Measurements from ENCODE around the gene ADGRG6.
"Not testable (repeated sequence)": the region's sequence is repeated elsewhere in the genome, so short reads cannot be mapped to it uniquely, and the experiment has no call there.

The ADGRG6 gene

DNA sequence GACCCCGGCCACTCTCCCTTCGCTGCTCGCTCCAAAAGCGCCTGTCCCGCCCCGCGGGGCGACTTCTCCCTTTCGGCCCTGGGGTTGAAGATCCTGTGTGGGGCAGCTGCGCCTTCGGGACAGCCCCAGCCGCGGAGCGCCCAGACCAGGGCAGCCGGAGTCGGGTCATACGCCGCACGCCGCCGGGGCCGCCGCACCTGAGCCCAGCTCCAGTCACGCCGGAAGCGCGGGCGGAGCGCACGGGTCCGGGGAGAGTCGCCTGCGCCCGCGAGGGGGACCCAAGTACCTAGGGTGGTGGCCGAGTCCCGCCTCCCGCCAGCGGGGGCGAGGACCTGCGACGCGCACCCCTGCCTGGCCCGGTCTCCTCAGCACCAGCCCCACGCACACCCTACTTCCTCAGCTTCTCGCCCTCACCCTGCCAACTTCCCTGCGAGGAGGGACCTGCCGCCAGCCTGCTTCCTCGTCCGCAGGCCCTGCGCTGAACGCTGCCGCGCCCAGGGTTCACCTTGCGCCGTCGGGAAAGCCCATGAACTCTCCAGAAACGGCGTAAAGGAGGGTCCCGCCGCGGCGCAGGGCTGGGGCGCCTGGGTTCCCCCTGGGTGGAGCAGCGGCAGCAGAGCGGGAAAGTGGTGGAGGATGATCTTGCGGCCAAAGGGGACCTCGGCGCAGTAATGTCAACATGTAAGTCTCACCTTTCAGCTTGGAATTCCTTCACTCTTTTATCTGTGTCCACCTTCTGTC, at the start of gene ADGRG6:
Gene ADGRG6 (plus strand): TSS at position 357 of the 741 bp plus-strand sequence. CDS start 323 bp downstream, at position 680.
- peak; percentile 46 for DNase-seq

GRCh38 chr6:142254513-142254912, 47.3 kb upstream of the ADGRG6 start:
- no peak for DNase-seq

- DNase-seq, result no peak
Measured at GRCh38 chr6:142255785-142256184, 46.0 kb upstream of the ADGRG6 start.

GRCh38 chr6:142258305-142258704, 43.5 kb upstream of the ADGRG6 start:
- no peak for DNase-seq

DNA sequence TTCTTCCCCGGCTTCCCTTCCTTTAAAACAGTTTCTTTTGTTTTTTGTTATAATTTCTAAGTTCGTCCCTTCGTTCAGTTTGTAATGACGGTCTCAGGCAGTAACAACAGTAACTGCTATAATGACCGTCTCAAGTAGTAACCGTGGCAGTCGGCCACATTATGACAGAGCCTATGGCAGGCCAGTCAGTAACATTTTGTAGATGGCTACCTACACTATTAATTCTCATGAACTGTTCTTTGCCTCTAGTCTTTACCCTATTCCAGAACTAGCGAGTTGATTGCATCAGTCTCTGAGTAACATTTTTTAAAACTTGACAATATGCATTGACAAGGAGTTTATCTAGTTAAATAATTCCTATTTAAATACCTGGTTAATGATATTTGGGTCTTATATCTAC, 43.0 kb upstream of the ADGRG6 start:
- DNase-seq, result no peak

DNA sequence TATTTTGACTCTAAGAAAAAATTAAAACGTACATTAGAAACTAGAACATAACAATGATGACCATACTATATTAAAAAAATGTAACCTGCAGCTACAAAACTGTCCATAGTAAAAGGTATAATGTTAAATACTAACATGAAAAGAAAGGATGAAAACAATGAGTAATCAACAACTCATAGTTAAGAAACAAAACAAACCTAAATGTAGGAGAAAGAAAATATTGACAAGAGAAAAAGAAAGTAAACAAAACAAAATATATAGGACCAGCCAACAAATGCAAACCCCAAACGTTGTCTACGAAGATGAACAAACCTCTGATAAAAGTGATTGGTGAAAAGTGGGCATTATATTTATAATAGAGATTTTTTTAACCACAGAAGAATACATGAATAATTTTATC, 41.1 kb upstream of the ADGRG6 start:
- DNase-seq, result no peak

GRCh38 chr6:142262231-142262630, 39.6 kb upstream of the ADGRG6 start:
- DNase-seq, result no peak

DNA sequence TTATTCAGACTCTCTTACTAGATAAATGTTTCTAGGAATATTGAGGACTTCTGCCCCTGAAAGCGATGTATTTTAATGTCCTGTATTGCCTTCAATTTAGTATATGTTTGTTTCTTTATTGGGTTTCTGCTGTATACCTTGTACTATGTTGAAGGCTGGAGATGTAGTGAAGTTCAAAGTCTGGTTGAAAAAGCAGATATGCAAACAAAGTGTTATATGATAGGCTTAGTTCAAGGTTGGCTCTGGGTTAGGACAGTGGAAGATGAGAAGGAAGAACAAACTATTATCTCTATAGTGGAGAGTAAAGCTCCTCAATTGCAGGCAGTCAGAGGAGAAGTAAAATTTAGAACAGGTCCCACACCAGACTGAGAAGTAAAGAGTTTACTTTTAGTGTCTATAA, 36.3 kb upstream of the ADGRG6 start:
- DNase-seq, result no peak

DNA sequence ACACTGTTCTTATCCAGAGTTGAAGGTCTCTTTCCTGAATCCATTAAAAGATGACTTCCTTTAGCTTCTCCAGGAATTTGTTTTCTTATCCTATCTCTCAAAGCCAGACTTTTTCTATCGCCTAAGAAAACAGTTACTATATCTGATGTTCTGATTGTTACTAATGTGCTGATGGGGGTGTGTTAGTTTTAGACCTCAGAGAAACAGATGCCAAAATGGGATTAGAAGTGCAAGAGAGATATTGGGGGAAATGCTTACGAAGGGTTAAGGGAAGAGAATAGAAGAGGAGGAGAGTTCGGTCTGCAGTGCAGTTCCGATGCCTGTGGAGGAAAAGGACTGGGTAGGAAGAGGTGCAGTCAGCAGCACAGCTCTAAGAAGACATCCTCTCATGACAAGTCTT, 35.7 kb upstream of the ADGRG6 start:
- no peak for DNase-seq

DNA sequence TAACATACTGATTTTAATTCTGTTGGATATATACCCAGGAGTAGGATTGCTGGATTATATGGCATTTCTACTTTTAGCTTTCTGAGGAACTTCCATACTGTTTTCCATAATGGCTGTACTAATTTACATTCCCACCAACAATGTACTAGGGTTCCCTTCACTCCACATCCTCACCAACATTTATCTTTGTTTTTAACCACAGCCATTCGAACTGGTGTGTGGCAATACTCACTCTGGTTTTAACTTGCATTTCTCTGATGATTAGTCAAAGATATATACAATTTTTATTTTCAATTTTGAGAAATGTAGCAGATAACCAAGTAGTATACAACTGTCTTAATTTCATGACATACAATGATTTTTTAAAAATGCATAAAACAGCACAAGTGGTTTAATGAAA, 30.3 kb upstream of the ADGRG6 start:
- DNase-seq, result no peak

DNA sequence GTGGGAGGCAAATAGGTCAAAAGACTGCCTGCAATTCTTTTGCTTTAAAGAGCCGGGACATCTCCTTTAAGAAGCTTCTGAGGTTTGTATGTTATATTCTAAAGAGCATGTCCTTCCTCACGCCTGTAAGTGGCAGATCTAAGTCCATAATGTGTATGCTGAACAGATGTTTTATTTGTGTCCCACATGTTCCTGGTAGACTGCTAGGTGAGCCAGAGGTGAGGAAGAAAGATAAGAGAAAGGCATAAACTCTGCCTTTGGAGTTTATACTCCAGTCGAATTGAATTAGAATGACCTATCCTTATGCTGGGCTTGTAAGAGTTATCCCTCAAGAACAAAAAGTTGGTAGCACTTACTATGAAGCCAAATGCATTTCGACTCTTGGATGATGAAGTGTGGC, 27.2 kb upstream of the ADGRG6 start:
- DNase-seq, result no peak

DNA sequence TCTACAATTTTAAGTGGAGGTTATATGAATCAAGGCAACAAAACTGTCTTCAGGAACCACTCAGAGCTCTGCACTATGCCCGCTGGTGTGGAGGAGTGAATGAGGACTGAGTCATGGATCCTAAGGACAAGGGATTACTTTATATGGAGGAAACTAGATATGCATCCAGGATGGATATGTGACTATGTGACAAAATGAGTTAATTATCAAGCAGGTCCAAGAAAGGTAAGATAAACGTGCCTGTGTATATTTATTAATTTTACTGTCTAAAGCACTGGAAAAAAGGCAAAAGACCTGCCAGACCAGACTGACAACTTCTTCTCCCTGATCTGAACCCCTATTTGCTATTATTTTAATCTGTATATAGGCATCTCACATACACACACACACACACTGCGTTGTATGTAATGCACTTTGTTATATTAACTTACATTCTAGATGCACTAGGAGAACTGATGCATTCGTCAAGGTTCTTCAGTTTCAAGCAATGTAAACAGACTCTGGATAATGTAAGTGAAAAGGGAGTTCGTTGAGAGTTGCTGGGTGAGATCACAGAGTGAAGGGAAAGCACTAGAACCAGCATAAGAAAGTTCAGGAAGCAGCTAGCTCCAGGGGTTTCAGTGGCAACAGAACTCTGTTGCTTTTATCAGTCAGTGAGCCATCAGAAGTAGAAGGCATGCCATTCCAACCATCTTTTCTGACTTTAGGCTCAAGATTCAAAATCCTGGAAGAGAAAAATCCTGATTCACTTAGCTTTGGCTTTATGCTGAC, 26.4 kb upstream of the ADGRG6 start:
- DNase-seq, result no peak

DNA sequence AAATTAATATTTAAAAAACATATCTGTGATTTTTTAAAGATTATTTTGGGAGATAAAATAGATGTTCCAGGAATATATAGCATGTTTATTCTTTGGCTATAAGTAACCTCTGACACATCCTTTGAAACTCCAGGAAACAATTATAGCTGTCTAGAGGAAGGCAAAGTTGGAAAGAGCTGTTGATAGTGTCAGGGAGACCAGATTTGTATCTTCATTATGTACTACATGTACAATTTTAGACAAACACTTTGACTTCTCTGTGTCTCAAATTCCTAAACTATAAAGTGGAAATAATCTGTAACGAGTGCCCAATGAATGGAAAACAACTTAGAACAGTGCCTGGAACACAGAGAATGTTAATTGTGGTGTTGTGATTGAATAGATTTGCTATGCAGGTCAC, 25.6 kb upstream of the ADGRG6 start:
- no peak for DNase-seq

- DNase-seq, result no peak
Measured at GRCh38 chr6:142279350-142280180, 22.2 kb upstream of the ADGRG6 start.

GRCh38 chr6:142280265-142280664, 21.5 kb upstream of the ADGRG6 start:
- DNase-seq, result no peak

DNA sequence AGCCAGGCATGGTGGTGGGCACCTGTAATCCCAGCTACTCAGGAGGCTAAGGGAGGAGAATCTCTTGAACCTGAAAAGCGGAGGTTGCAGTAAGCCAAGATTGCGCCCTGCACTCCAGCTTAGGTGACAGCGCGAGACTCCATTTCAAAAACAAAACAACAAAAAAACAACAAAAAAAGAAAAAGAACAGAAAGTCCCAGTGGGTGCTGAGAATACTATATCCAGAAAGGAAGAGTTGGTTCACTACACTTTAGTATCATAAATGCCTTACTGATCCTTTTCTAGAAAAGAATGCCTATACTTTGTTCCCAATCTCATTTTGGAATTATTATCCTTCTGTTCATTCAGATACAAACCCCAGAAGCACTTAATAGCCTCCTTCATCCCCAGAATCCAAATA, 20.9 kb upstream of the ADGRG6 start:
- no peak for DNase-seq

DNA sequence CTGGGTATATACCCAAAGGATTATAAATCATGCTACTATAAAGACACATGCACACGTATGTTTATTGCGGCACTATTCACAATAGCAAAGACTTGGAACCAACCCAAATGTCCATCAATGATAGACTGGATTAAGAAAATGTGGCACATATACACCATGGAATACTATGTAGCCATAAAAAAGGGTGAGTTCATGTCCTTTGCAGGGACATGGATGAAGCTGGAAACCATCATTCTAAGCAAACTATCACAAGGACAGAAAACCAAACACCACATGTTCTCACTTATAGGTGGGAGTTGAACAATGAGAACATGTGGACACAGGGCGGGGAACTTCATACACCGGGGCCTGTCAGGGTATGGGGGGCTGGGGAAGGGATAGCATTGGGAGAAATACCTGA, 18.7 kb upstream of the ADGRG6 start:
- not testable (repeated sequence) for DNase-seq

DNA sequence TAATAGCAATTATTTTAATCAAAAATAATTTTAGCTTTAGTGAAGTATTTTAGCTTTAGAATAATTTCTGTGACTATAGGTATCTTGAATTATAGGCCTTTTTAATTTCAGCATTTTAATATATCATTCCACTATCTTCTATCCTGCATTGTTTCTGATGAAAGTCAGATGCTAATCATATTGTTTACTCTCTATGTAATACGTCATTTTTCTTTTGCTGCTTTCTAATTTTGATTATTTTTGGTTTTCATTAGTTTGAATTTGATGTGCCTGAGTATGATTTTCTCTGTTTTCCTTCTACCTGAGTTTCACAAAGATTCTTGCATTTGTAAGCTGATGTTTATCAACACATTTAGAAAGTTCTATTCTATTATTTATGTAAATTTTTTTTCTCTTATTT, 17.4 kb upstream of the ADGRG6 start:
- DNase-seq, result no peak

DNA sequence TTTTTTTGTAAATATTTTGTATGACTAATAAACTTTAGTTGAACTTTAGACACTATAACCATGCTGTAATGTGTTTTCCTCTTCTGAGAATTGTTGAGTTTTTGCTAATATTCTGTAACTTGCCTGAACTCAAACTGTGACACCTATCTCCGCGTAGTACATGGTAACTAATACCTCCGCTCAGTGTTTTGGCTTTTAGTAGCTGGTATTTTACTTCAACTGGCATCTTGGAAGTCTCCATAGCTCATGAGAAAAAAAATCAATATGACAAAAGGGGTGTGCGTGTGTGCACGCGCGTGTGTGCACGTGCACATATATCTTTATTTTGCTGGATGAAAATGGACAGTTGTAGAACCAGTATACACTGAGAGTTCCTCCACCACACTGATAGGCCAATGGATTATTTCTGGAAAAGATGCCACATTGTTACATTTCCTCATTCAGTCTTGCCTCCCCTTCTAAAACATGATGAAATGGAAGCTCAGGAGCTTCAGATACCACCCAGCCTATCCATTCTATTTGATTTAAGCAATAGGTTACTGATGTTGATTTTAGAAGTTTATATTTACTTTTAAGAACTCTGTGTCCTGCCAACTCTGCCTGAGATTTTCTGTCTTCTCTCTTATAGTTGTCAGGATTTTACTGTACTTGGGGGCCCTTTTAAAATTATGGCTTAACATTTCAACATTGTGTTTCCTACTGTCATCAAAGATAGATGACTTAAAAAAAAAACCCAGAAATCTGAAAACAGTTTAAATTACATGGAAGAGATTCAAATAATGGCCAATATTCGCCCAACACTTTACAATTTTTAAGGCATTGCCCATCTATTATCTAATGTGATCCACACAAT, 16.3 kb upstream of the ADGRG6 start:
- DNase-seq, result no peak

- no peak for DNase-seq
Measured at GRCh38 chr6:142286088-142286409, 15.8 kb upstream of the ADGRG6 start.

- no peak for DNase-seq
Measured at GRCh38 chr6:142289687-142290086, 12.1 kb upstream of the ADGRG6 start.

DNA sequence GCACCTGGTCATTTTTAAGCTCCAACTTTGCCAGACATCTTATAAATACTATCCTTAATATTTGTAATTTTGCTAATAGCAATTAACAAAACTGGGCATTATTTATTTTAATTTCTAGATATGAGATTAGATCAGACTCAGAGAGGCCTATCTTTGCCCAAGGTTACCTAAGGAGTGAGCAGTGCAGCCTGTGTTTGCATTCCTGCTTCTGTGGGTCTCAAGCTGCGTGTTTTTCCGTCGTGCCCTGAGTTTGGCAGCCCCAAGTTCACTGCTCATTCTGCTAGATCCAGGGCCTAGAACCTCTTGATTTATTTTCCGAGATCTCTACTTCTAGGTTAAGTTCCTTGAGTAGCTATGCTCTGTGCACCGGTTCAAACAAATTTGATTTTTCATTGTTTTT, 11.0 kb upstream of the ADGRG6 start:
- no peak for DNase-seq

DNA sequence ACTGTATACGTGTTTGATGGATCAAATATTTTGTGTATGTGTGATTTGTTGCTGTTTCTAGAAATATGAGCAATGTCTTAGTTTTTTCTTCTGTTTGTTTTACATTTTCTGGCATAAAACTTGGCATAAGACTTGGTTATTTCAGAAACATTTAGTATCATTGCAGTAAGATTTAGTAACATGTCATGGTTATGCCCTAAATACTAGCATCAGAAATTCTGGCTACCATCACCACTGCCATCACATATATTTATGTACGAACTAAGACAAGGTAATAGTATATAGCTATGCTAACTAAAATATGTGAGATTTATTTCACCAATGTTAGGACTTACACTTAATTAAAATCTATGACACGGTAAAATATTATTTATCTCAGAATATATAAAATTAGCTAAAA, 10.3 kb upstream of the ADGRG6 start:
- no peak for DNase-seq

Measured in NCI-H2171 treated with DMSO at 0.1 percent for 48 hours (cell line).